ENCODE measurements around the gene PSMD13. TPM values are rescaled to one million over a fixed set of nuclear protein-coding genes. Genes with fewer than 3 reads are reported as not detected.

The PSMD13 gene
- total RNA-seq, 1 donor from 2014 or later, result 115 TPM

GRCh38 chr11:295351-296170 lies 58.8 kb downstream of the PSMD13 start:
- no peak overlapping the region for H3K4me3 Mint-ChIP-seq (ENCODE audit: unreplicated experiment)
- H3K36me3 Mint-ChIP-seq (ENCODE audit: unreplicated experiment), result peaks cover 1% of the 10 kb centered on the region
- H3K27me3 Mint-ChIP-seq (ENCODE audit: unreplicated experiment), result no peaks in the 10 kb centered on the region
- H3K9me3 Mint-ChIP-seq (ENCODE audit: unreplicated experiment), result no peaks in the 10 kb centered on the region
- DNase-seq (ENCODE audit: extremely low spot score, unreplicated experiment), result no peak
- peaks cover 12% of the 10 kb centered on the region for H3K4me1 Mint-ChIP-seq (ENCODE audit: unreplicated experiment)
- TF ChIP-seq CTCF (IDR thresholded peaks at IDR 0.05), result no peak
- no peak overlapping the region for H3K27ac Mint-ChIP-seq (ENCODE audit: unreplicated experiment)

GRCh38 chr11:296171-297050 lies 59.6 kb downstream of the PSMD13 start:
- Mint-ChIP-seq H3K4me3 (ENCODE audit: unreplicated experiment) (no peak overlapping the region), H3K27ac (ENCODE audit: unreplicated experiment) (no peak overlapping the region), H3K4me1 (ENCODE audit: unreplicated experiment) (peaks cover 8% of the 10 kb centered on the region), H3K27me3 (ENCODE audit: unreplicated experiment) (no peaks in the 10 kb centered on the region), H3K36me3 (ENCODE audit: unreplicated experiment) (peaks cover 1% of the 10 kb centered on the region), H3K9me3 (ENCODE audit: unreplicated experiment) (no peaks in the 10 kb centered on the region)
- no peak for TF ChIP-seq CTCF (IDR thresholded peaks at IDR 0.05)
- no peak for DNase-seq (ENCODE audit: extremely low spot score, unreplicated experiment)

GRCh38 chr11:297051-297585 lies 60.3 kb downstream of the PSMD13 start:
- no peak overlapping the region for H3K27ac Mint-ChIP-seq (ENCODE audit: unreplicated experiment)
- TF ChIP-seq CTCF (IDR thresholded peaks at IDR 0.05), result no peak
- H3K36me3 Mint-ChIP-seq (ENCODE audit: unreplicated experiment), result peaks cover 1% of the 10 kb centered on the region
- peaks cover 8% of the 10 kb centered on the region for H3K4me1 Mint-ChIP-seq (ENCODE audit: unreplicated experiment)
- no peaks in the 10 kb centered on the region for H3K27me3 Mint-ChIP-seq (ENCODE audit: unreplicated experiment)
- H3K9me3 Mint-ChIP-seq (ENCODE audit: unreplicated experiment), result no peaks in the 10 kb centered on the region
- no peak for DNase-seq (ENCODE audit: extremely low spot score, unreplicated experiment)
- H3K4me3 Mint-ChIP-seq (ENCODE audit: unreplicated experiment), result no peak overlapping the region

GRCh38 chr11:297586-298405 lies 61.0 kb downstream of the PSMD13 start:
- Mint-ChIP-seq H3K4me1 (ENCODE audit: unreplicated experiment) (peaks cover 8% of the 10 kb centered on the region), H3K4me3 (ENCODE audit: unreplicated experiment) (no peak overlapping the region), H3K27ac (ENCODE audit: unreplicated experiment) (no peak overlapping the region), H3K9me3 (ENCODE audit: unreplicated experiment) (no peaks in the 10 kb centered on the region), H3K36me3 (ENCODE audit: unreplicated experiment) (peaks cover 1% of the 10 kb centered on the region), H3K27me3 (ENCODE audit: unreplicated experiment) (no peaks in the 10 kb centered on the region)
- DNase-seq (ENCODE audit: extremely low spot score, unreplicated experiment), result no peak
- TF ChIP-seq CTCF (IDR thresholded peaks at IDR 0.05), result no peak
